Activated CD8-positive, alpha-beta T cell treated with anti-CD3 and anti-CD28 coated beads, Interleukin-2, amount 10 ng/mL, durations not matched to agents 7 days and 5 days (primary cell): ENCODE results near the gene COL26A1. TPM values are rescaled to one million over a fixed set of nuclear protein-coding genes. Genes with fewer than 3 reads are reported as not detected.
"Not testable (repeated sequence)": the region's sequence is repeated elsewhere in the genome, so short reads cannot be mapped to it uniquely, and the experiment has no call there.

Experiments
- ATAC-seq: fragments of 150-1000 bp; cut with Tn5 transposase; one replicate; pipeline ENCODE4 v1.10.0; 2021; ENCODE audit warnings: moderate library complexity
- CTCF ChIA-PET: fragments of 350-600 bp; sonication (Branson Sonifier 250); formaldehyde crosslinking; loops from one replicate; lab custom pipeline; 2021; ENCODE audit warnings: antibody characterized with exemption; lab: Charles Lee
- POLR2A ChIA-PET: fragments of 350-600 bp; sonication (Branson Sonifier 250); formaldehyde crosslinking; loops from one replicate; lab custom pipeline; 2021; ENCODE audit warnings: antibody characterized with exemption; lab: Charles Lee
- DNase-seq: peaks from one replicate; pipeline ENCODE4 v3.0.0-alpha.2; 2020
- H3K27ac Mint-ChIP-seq: one replicate; pipeline ENCODE4 v1.8.0; 2021; ENCODE audit warnings: mild to moderate bottlenecking, mixed read lengths
- H3K27me3 Mint-ChIP-seq: one replicate; pipeline ENCODE4 v1.8.0; 2021; ENCODE audit warnings: low read depth, mixed read lengths
- H3K36me3 Mint-ChIP-seq: one replicate; pipeline ENCODE4 v1.8.0; 2021; ENCODE audit warnings: low read depth, mixed read lengths
- H3K4me1 Mint-ChIP-seq: one replicate; pipeline ENCODE4 v1.8.0; 2021; ENCODE audit warnings: low read depth, mixed read lengths
- H3K4me3 Mint-ChIP-seq: one replicate; pipeline ENCODE4 v1.8.0; 2021; ENCODE audit warnings: mild to moderate bottlenecking, mixed read lengths
- H3K9me3 Mint-ChIP-seq: one replicate; pipeline ENCODE4 v1.8.0; 2022; ENCODE audit warnings: mixed read lengths; ENCODE audit not compliant: insufficient read depth
- total RNA-seq, 2 experiments: library from RNA; stranded (reverse); gene quantifications; one replicate each; pipeline ENCODE4 v1.2.3, GENCODE V29; 2021

COL26A1 gene
- total RNA-seq, 2 experiments from 2014 or later: not detected

DNA sequence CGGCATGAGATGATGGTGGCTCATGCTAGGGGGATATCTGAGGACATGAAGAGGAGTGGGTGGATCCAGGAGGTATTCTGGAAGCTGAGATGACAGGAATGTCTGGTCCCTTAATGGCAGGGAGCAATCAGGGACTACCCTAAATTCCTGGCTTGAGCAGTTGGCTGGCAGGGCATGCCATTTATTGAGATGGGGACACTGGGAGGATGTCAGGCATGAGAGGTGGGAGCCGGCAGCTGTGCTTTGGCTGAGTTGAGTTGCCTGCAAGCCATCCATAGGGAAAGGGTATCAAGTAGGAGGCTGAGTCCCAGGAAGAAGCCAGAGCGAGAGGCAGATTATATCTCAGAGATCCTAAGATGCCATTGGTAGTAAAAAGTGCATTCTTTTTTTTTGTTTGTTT lies 69.6 kb downstream of the COL26A1 start:
- ATAC-seq (no peak), DNase-seq (no peak)
- H3K4me3 Mint-ChIP-seq: no peak overlapping the region
- POLR2A ChIA-PET: no interaction called here
- H3K4me1 Mint-ChIP-seq: peaks cover 10% of the 10 kb centered on the region
- CTCF ChIA-PET: no interaction called here
- H3K9me3 Mint-ChIP-seq: no peaks in the 10 kb centered on the region
- no peak overlapping the region for H3K27ac Mint-ChIP-seq
- peaks cover 26% of the 10 kb centered on the region for H3K27me3 Mint-ChIP-seq
- no peaks in the 10 kb centered on the region for H3K36me3 Mint-ChIP-seq

DNA sequence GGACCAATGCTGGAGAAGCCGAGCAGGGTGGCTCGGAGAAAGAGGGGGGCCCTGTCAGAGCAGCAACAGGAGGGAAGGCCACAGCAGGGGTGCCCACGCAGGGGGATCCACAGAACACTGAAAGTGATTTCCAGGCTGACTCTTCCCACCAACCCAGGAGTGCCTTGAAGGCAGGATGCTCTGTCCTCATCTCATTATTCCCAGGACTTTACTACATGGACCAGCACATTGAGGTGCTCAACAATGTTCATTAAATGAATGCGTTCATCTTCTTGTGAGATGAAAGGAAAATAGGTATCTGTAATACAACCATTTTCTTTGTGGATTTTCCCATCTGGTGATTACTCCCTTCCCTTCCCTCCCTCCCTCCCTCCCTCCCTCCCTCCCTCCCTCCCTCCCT lies 71.0 kb downstream of the COL26A1 start:
- Mint-ChIP-seq H3K27me3 (peaks cover 16% of the 10 kb centered on the region), H3K9me3 (no peaks in the 10 kb centered on the region), H3K27ac (no peak overlapping the region), H3K36me3 (no peaks in the 10 kb centered on the region), H3K4me3 (no peak overlapping the region), H3K4me1 (peaks cover under 1% of the 10 kb centered on the region)
- CTCF ChIA-PET: no interaction called here
- no peak for DNase-seq
- POLR2A ChIA-PET: no interaction called here
- ATAC-seq: no peak

DNA sequence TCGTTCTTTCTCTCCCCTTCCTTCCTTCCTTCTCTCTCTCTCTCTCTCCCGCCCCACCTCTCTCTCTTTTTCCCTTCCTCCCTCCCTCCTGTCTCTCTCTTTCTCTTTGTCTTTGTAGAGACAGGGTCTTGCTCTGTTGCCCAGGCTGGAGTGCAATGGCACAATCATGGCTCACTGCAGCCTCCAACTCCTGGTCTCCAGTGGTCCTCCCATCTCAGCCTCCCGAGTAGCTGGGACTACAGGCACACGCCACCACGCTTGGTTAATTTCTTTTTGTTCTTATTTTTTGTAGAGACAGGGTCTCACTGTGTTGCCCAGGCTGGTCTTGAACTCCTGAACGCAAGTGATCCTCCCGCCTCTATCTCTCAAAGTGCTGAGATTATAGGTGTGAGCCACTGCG lies 71.5 kb downstream of the COL26A1 start:
- not testable (repeated sequence) for H3K36me3 Mint-ChIP-seq

DNA sequence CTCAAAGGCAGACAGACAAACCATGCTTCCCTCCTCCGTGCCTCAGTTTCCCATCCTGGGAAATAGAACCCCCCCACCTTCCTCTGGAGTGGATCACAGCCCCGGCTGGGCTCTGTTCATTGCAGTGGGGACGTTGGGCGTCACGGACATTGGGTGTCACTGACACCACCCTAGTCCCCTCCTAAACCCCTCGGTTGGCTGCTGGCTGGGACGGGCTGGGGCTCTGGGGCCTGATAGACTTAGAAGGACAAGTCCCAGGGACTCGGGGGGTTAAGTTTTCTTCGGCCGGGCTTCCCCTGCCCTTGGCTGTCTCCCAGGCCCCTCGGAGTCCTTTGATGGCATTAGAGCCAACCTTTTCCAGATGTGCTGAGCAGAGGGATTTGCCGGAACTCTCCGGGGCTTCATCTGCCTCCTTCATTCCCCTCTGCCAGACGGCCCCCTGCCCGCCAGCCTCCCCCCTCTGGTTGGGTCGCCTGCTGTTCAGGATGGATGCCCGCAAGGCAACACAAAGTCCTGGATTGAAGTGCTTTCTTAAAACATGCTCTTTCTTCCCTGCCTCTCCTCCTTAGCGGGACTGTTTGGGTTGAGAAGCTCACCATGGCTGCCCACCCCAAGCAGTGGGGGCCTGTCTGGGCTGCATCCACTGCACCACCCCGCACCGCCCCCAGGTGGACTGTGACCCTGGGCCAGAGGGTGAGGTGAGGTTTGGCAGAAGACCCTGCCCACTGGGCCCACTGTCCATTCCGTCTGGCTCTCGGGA lies 73.0 kb downstream of the COL26A1 start:
- H3K36me3 Mint-ChIP-seq: no peaks in the 10 kb centered on the region
- no peaks in the 10 kb centered on the region for H3K4me1 Mint-ChIP-seq
- H3K27me3 Mint-ChIP-seq: peaks cover 16% of the 10 kb centered on the region
- ChIA-PET POLR2A (no interaction called here), CTCF (no interaction called here)
- H3K9me3 Mint-ChIP-seq: no peaks in the 10 kb centered on the region
- DNase-seq: no peak
- H3K27ac Mint-ChIP-seq: no peak overlapping the region
- no peak for ATAC-seq
- no peak overlapping the region for H3K4me3 Mint-ChIP-seq

More for the DNA sequence above, 71.5 kb downstream of the COL26A1 start:
- H3K9me3 Mint-ChIP-seq, H3K4me1 Mint-ChIP-seq, CTCF ChIA-PET, DNase-seq, H3K4me3 Mint-ChIP-seq, H3K27ac Mint-ChIP-seq, POLR2A ChIA-PET, ATAC-seq: not testable (repeated sequence)
- H3K27me3 Mint-ChIP-seq: peaks cover 16% of the 10 kb centered on the region

- Mint-ChIP-seq H3K4me1 (no peaks in the 10 kb centered on the region), H3K27ac (no peak overlapping the region), H3K4me3 (no peak overlapping the region), H3K27me3 (peaks cover 16% of the 10 kb centered on the region), H3K9me3 (no peaks in the 10 kb centered on the region), H3K36me3 (no peaks in the 10 kb centered on the region)
- ChIA-PET POLR2A (no interaction called here), CTCF (no interaction called here)
- ATAC-seq (no peak), DNase-seq (no peak)
These were observed 73.6 kb downstream of the COL26A1 start for GRCh38 chr7:101436221-101436735.

DNA sequence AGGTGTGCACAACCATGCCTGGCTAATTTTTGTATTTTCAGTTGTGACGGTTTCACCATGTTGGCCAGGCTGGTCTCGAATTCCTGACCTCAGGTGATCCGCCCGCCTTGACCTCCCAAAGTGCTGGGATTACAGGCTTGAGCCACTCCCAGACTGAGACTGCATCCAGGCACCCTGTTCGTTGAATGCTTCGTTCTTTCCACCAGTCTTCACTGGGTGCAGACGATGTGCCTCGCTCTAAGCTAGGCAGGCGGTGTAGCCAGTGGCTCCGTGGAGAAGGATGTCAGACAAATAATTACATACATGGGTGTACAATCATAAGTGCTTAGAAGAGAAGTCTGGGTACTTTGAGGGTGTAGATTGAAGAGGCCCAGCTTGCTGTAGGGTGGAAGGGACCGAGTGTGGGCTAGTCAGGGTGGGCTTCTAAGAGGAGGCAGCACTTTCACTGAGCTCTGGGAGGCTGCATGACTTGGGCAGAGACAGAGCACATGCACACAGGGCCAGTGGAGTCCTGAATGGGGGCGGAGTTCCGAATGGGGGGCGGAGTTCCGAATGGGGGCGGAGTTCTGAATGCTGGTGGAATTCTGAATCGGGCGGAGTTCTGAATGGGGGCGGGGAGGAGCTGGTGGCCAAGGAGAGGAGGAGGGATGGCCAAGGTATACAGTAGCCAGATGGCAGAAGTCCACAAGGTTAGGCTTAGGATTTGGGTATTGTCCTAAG lies 74.3 kb downstream of the COL26A1 start:
- no peak overlapping the region for H3K27ac Mint-ChIP-seq
- no peak overlapping the region for H3K4me3 Mint-ChIP-seq
- H3K27me3 Mint-ChIP-seq: peaks cover 18% of the 10 kb centered on the region
- H3K9me3 Mint-ChIP-seq: no peaks in the 10 kb centered on the region
- DNase-seq (no peak), ATAC-seq (no peak)
- H3K4me1 Mint-ChIP-seq: peaks cover 5% of the 10 kb centered on the region
- no peaks in the 10 kb centered on the region for H3K36me3 Mint-ChIP-seq
- ChIA-PET CTCF (interaction anchor here (2.0 kb wide), 1 partner anchor 25 kb away, joined by 4 read pairs; no protein-coding TSS in a partner anchor), POLR2A (no interaction called here)

DNA sequence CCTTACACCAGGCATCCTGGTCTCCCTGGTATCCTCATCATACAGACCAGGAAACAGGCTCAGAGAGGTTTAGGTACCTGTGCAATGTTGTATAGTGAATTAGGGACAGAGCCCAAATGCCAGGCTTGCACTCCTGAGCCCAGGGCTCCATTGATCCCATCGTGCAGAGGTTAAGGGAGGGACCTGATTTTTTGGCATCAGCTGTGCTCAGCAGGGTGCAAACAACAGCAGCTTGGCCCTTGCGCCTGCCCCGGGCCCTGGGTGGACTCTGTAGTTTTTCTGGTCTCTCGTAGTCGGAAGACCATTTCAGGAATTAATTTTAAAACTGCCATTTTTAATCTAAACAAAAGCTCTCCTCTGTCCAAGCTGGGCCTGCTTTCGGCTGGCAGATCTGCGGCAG lies 79.2 kb downstream of the COL26A1 start:
- H3K27ac Mint-ChIP-seq: no peak overlapping the region
- POLR2A ChIA-PET: no interaction called here
- no peaks in the 10 kb centered on the region for H3K36me3 Mint-ChIP-seq
- peaks cover 14% of the 10 kb centered on the region for H3K4me1 Mint-ChIP-seq
- CTCF ChIA-PET: interaction anchor here (1.0 to 2.7 kb wide), 2 partner anchors 31 to 74 kb away, joined by 3 to 8 read pairs; no protein-coding TSS in a partner anchor
- no peak overlapping the region for H3K4me3 Mint-ChIP-seq
- no peak for DNase-seq
- H3K27me3 Mint-ChIP-seq: peaks cover 12% of the 10 kb centered on the region
- no peak for ATAC-seq
- no peaks in the 10 kb centered on the region for H3K9me3 Mint-ChIP-seq

DNA sequence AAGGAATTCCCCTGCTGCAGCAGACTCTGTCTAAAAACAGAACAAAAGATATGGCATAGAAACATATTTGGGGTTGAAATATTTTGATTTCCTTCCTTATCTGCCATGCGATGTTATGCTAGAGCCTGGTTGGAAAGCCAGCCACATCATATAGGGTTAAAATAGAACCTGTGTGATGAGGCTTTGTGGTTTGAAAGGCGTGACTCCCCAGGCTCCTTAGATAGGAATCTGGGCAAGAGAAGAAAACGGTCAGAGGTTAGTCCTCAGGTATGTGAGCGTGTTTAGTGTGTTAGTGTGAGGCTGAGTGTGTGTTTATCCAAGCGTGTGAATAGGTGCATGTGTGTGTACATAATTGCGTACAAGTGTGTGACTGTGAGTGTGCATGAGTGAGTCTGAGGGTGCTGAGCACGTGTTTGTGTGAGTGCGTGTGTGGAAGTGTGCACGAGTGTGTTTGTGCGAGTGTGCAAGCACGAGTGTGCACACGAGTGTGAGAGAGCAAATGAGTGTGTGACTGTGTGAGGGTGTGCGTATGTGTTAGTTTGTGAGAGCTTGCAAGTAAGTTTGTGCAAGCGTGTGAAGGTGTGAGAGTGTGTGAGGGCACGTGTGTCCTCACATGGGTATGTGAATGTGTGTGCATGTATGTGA lies 79.9 kb downstream of the COL26A1 start:
- POLR2A ChIA-PET: no interaction called here
- CTCF ChIA-PET: interaction anchor here (2.7 kb wide), 1 partner anchor 31 kb away, joined by 8 read pairs; no protein-coding TSS in a partner anchor
- H3K27me3 Mint-ChIP-seq: peaks cover 12% of the 10 kb centered on the region
- no peak overlapping the region for H3K4me3 Mint-ChIP-seq
- peaks cover 14% of the 10 kb centered on the region for H3K4me1 Mint-ChIP-seq
- no peak overlapping the region for H3K27ac Mint-ChIP-seq
- peak; percentile 41 for ATAC-seq
- H3K36me3 Mint-ChIP-seq: no peaks in the 10 kb centered on the region
- DNase-seq: no peak
- H3K9me3 Mint-ChIP-seq: no peaks in the 10 kb centered on the region

DNA sequence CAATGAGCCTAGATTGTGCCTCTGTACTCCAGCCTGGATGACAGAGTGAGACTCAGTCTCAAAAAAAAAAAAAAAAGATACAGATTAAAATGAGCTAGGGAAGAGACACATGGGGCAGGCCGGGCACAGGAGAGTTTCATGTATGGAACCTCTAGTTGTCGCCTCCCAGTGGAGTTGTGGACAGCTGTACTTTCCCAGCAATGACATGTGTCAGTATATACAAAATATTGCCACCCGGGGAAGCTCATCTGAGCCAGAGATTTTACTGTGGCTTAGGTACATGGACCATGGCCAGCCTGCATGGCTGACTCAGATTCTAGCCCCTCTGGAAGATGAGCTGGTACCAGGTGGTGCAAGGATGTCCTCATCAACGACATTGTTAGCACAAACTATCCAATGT lies 87.4 kb downstream of the COL26A1 start:
- no peaks in the 10 kb centered on the region for H3K9me3 Mint-ChIP-seq
- no peaks in the 10 kb centered on the region for H3K4me1 Mint-ChIP-seq
- POLR2A ChIA-PET: no interaction called here
- no peak for ATAC-seq
- CTCF ChIA-PET: interaction anchor here (0.6 to 1.0 kb wide), 2 partner anchors 38 to 77 kb away, joined by 3 read pairs; no protein-coding TSS in a partner anchor
- H3K27ac Mint-ChIP-seq: no peak overlapping the region
- H3K27me3 Mint-ChIP-seq: no peaks in the 10 kb centered on the region
- H3K4me3 Mint-ChIP-seq: no peak overlapping the region
- DNase-seq: no peak
- H3K36me3 Mint-ChIP-seq: no peaks in the 10 kb centered on the region

GRCh38 chr7:101453617-101454016 lies 90.9 kb downstream of the COL26A1 start:
- Mint-ChIP-seq H3K27me3 (no peaks in the 10 kb centered on the region), H3K4me1 (no peaks in the 10 kb centered on the region), H3K4me3 (no peak overlapping the region), H3K27ac (no peak overlapping the region), H3K36me3 (no peaks in the 10 kb centered on the region), H3K9me3 (no peaks in the 10 kb centered on the region)
- POLR2A ChIA-PET: no interaction called here
- no peak for ATAC-seq
- CTCF ChIA-PET: no interaction called here
- DNase-seq: no peak

DNA sequence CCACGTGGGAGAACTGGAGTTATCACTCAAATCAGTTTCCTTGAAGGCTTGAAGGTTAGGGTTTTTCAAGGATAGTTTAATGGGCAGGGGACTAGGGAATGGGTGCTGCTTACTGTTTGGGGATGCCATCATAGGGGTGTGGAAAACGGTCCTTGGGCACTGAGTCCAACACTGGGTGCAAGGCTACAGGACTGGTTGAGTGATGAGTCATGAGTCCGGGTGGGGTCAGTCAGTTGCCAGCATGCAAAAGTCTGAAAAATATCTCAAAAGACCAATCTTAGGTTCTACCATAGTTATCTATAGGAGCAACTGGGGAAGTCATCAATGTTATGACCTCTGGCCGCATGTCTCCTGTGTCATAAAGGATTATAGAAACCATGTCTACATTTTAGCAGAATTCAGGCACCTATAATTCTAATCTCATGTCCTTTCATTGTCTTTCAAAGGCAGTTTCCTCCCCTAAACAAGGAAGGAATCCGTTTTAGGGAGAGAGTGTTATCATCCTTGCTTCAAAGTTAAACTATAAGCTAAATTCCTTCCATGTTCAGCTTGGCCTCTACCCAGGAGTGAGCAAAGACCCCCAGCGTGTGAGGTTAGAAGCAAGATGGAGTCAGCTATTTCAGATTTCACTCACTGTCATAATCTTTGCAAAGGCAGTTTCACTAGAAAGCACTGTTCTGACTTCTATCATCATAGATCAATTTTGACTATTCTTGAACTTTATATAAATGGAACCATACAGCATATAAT lies 94.5 kb downstream of the COL26A1 start:
- Mint-ChIP-seq H3K4me1 (no peaks in the 10 kb centered on the region), H3K27ac (no peak overlapping the region), H3K4me3 (no peak overlapping the region), H3K9me3 (no peaks in the 10 kb centered on the region), H3K27me3 (no peaks in the 10 kb centered on the region), H3K36me3 (no peaks in the 10 kb centered on the region)
- CTCF ChIA-PET: interaction anchor here (0.7 kb wide), 1 partner anchor 86 kb away, joined by 3 read pairs; no protein-coding TSS in a partner anchor
- no peak for ATAC-seq
- DNase-seq: no peak
- POLR2A ChIA-PET: no interaction called here
